Fibroblast of villous mesenchyme (primary cell): ENCODE results near the gene MT1A. TPM values are rescaled to one million over a fixed set of nuclear protein-coding genes. Genes with fewer than 3 reads are reported as not detected.

Source experiments
- DNase-seq: peaks from one replicate; pipeline ENCODE4 v3.0.0-alpha.2; 2010; ENCODE audit warnings: low read depth
- H3K4me3 ChIP-seq: 2 replicates; pipeline ENCODE4 v1.5.1; 2011; ENCODE audit warnings: low read depth, mild to moderate bottlenecking, low read length
- CTCF ChIP-seq: IDR thresholded peaks from 2 replicates; pipeline ENCODE4 v1.5.1; 2012; ENCODE audit warnings: low read depth, mild to moderate bottlenecking, low read length; ENCODE audit not compliant: insufficient read depth
- total RNA-seq: library from RNA; depleted of rRNA; stranded (reverse); fragments of >200 nt; gene quantifications from 2 replicates; pipeline ENCODE4 v1.2.3, GENCODE V29; 2012

The MT1A gene
- total RNA-seq, 1 donor, result 1.3 TPM

GRCh38 chr16:56689171-56689570, 50.7 kb downstream of the MT1A start:
- H3K4me3 ChIP-seq, result no peak overlapping the region
- no peak for DNase-seq
- TF ChIP-seq CTCF, result no peak

Other genes starting within 250 kb of the MT1A start
- gene AMFR, start 213.1 kb upstream of the MT1A start, total RNA-seq, result 244 and 302 TPM in 2 replicates
- 59.9 and 83.8 TPM in 2 replicates for gene NUDT21, start 187.3 kb upstream of the MT1A start, total RNA-seq
- 65.6 and 74.7 TPM in 2 replicates for gene OGFOD1, start 187.1 kb upstream of the MT1A start, total RNA-seq
- 48.3 and 60.5 TPM in 2 replicates for gene BBS2, start 118.6 kb upstream of the MT1A start, total RNA-seq
- gene MT4, start 73.6 kb upstream of the MT1A start, total RNA-seq, result not detected in 2 replicates
- not detected in 2 replicates for gene MT3, start 49.1 kb upstream of the MT1A start, total RNA-seq
- 21.2 and 76.0 TPM in 2 replicates for gene MT2A, start 30.1 kb upstream of the MT1A start, total RNA-seq
- gene MT1E, start 12.9 kb upstream of the MT1A start, total RNA-seq, result 21.6 and 108 TPM in 2 replicates
- gene MT1M, start 6.0 kb upstream of the MT1A start, total RNA-seq, result 1.3 TPM in 1 of 2 replicates, not detected in the other
- not detected in 2 replicates for gene MT1B, start 13.2 kb downstream of the MT1A start, total RNA-seq
- gene MT1F, start 19.3 kb downstream of the MT1A start, total RNA-seq, result not detected in 2 replicates
- not detected in 2 replicates for gene MT1G, start 29.4 kb downstream of the MT1A start, total RNA-seq
- gene MT1H, start 31.1 kb downstream of the MT1A start, total RNA-seq, result not detected in 2 replicates
- gene MT1X, start 43.8 kb downstream of the MT1A start, total RNA-seq, result 24.2 and 40.3 TPM in 2 replicates
- gene NUP93, start 91.5 kb downstream of the MT1A start, total RNA-seq, result 54.1 and 60.9 TPM in 2 replicates
- gene SLC12A3, start 226.5 kb downstream of the MT1A start, total RNA-seq, result not detected in 2 replicates